Activated CD4-positive, CD25-positive, alpha-beta regulatory T cell treated with anti-CD3 and anti-CD28 coated beads, Interleukin-2, amount 50 U/mL, for 24 hours (primary cell): Measurements from ENCODE around the gene GFRA1.

Experiments
- ATAC-seq, 2 donors: fragments of 150-1000 bp; cut with Tn5 transposase; one replicate each; pipeline ENCODE4 v1.10.0; 2021; ENCODE audit warnings: mild to moderate bottlenecking in 1 of 2, moderate library complexity in 1 of 2

GFRA1 gene

DNA sequence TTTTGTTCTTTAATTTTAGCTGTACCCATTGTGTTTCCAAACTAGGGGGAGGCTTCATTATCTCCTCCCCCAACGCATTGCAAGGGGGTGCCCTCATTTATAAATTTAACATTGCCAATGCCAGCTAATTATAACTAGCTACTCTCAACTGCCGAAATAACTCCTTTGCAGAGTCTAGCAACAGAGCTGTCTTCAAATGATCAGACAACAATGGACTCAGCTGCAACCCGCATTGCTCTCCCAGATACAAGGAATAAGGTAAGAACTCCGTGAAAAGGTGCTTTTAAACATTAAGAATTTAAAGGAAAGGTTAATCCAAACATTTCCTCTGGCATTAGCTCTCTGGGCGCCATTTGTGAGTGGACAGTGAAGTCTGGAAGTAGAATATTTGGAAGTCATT lies 116.2 kb downstream of the GFRA1 start:
- ATAC-seq: no peak

DNA sequence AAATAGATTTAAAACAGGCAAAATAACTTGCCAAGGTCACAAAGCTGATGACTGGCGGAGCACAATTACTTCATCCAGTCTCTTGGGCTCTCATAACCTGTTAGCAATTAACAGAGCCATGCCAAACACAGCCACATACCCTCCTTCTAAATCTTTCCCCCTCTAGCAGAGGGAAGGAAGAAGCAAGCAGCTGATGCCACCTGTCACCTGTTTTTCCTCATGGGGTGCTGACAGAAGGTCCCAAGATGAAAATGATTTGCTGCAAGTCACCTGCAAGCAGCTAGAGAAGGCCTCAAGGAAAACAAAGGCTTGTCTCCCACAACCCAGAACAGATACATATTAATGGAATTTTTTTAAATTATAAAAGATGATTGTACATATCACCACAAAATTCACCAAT lies 117.8 kb downstream of the GFRA1 start:
- ATAC-seq: no peak

DNA sequence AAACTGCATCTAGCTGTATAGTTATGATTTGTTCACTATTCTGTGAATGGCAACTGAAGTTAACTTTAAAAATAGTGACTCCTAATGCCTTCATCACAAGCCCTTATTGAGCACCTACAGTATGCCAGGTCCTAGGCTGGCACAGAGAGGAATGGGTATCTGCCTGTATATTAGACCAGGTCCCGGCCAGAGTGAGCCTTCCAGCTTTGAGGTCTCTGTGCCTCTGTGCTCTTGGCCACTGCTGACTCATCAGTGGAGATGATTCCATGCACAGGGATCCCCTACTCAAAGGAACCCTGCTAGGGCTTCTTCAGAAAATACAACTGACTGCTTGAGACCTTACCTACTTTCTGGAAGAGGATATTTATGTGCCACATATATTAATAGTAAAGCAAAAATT lies 118.4 kb downstream of the GFRA1 start:
- no peak for ATAC-seq

DNA sequence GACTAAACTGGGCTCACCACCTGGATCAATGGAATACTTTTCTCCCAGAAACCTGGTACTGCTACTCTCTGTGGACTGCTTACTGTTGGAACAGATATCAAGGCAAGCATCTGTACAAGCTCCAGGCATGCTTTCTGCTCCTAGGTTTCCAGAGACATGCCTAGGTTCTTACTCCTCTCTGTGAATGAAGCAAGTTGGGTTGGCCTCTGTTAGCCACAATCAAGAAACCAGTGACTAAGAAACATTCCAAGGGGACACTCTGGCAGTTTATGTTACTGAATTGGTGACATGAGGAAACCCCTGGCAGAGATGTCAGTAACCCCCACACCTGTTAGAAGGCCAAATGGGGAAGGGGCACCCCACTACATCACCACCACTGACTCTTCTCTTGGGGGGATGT lies 121.9 kb downstream of the GFRA1 start:
- no peak for ATAC-seq

DNA sequence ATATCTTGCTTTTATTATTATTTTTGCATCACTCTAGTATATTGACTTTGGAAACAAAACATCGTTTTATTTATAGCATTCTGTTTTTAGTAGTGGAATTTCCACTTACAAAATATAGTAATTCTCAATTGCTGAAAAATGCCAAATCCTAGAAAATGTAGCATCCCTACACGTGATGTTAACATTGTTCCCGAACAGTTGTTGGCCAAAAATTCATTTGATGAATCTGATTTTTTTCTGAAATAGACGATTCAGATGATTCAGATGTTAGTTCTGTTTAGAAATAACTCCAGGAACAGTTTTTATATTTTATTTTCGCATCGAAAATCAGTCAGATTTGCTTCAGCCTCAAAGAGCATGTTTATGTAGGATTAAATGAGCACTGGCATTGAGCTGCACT lies 122.4 kb downstream of the GFRA1 start:
- ATAC-seq: no peak

DNA sequence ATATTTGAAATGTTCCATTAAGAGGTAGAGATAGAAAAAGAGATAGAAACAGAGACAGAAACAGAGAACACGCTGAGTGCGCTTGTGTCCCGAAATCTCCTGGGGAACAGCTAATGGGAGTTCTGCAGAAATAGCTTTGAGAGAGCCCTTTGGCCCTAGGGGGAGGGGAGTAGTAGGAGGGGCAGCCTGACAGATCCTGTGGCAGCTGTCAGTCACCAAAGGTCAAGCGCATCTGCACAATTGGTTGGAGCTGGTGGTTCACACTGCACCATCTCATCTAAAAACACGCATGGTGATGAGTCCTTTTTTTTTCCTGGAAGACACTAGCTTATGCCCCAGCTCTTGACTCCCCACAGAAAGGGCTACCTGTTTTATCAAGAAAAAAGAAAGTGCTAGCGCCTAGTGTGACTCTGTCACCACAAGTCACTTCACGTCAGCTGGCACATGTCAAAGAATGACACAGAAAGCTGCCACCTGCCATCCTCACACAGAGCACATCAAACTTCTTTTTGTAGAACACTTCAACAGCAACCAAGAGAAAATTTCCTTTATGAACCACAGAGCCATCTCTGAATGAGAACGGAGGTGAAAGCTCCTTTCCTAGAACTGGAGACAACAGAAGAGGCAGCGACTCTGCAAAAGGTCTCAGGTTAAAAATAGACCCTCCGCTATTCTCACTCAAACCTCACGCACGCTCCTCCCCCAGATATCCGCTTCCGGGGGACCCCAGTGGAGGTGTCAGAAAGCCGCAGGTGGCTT lies 125.7 kb downstream of the GFRA1 start:
- peak in 1 of 2 donors; percentile 37 for ATAC-seq

DNA sequence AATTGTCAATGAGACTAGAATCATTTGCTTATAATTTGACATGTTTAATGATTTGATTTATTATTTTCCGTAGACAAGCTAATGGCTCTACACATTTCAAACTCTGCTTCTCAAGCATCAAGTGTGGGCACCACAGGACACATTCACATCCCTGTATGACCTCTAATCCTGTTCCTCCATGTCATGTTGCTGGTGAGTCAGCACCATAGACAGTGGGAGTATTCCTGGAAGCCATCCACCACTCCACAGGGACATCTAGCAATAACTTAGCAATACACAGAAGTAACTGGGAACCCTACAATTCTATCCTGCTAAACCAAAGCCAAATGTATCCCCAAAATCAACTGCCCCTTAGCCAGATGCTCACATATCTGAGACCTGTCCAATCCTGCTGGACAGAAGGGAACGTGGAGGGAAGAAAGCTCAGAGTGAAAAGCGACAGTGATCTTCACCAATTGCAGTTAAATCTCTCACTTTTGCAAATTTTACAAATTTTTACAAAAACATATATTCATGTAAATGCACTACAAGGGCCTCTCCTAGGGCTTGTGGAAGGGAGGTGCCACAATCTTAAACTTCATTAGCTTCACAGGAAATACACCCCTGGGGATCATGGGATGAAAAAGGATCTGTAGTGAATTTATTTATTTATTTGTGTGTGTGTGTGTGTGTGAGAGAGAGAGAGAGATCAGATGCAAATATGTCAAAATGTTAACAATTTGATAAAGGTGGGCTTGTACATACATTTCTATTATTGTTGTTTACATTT lies 126.5 kb downstream of the GFRA1 start:
- no peak for ATAC-seq

DNA sequence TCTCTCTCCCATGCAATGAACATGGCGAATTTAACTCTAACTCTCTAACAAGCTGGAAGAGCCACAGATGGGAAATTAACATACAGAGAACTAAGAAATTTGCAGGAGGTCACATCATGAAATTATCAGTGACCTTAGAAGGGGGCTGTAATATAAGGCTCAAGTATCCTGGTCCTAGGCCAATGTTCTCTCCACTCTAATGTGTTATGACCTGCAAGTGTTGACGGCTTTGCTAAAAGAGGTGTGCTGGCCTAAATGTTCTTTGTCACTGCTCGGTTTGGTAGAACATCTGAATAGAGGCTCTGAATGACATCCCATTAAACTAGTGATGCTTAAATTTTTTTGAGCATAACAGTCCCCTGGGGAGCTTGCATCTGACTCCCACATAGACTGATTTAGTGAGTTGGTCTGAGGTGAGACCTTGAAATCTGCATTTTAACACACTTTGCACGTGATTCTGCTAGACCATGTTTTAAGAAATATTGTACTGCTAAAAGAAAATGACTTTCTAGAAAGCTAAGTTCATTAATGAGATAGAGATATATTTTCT lies 129.3 kb downstream of the GFRA1 start:
- ATAC-seq: no peak

DNA sequence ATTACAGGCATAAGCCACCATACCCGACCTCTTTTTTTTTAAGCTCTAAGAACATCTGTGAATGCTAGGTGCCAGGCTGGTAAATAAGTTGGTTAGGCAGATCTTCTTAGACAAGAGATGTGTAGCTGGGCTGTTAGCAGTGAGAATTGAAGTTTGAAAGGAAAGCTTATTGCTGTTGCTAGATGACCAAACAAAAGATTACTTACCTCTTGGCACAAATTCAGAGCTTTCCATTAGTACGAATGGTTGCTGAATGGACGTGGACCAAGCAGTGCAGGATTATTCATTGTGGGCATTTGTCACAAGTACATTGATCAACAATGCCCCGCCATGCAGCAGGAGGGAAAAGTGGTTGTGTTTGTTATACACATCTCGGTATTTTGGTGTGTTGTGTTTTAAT lies 131.2 kb downstream of the GFRA1 start:
- no peak for ATAC-seq

DNA sequence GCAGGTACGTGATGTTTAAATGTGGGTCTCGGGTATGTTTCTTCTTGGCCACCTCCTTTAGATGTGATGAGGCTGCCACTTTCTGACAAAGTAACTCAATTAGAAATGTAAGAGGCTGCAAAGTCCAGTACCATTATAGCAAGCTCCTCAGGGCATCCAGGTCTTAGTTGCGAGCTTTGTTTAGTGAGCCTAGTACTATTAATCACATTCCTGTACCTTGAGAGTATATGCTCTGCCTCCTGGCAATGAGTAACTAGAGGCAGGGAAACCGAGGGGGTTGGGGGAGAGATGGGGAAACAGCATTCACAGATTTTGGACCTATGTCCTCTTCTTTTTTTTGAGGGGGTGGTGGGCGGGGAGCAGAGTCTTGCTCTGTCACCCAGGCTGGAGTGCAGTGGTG lies 131.8 kb downstream of the GFRA1 start:
- no peak for ATAC-seq

DNA sequence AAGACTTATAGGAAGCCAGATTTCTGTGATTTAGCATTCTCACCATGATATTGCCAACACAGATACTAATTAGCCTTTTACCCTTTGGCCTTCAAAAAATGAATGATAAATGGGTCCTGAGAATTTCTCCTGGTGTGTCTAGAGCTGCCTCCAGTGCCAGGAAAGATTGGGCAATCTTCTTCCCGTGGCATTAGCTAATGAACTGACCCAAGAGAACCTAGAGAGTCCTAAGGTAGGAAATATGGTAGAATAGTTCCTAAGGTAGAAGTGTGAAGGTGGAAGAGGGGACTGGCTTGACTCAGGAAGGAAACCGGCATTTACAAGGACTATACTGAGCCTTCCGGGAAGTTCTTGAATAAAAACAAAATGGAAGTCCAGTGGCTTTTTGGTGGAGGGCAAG lies 133.1 kb downstream of the GFRA1 start:
- no peak for ATAC-seq

DNA sequence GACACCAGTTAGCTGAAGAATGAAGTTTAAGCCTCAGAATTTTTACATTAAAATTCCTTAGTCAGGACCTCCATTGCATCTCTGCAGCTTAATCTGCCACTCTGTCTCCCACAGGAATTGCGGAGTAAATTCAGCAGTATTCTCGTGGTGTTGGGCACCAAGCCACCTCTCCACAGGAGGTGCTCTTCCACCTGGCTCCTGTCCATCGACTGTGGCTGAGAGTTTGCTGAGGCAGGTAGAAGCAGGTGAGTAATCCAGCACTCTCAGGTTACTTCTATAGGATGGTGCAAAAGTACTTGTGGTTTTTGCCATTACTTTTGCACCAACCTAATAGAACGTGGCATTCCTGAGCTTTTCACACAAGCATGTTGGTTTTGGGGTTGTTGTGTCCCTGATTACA lies 134.1 kb downstream of the GFRA1 start:
- no peak for ATAC-seq

DNA sequence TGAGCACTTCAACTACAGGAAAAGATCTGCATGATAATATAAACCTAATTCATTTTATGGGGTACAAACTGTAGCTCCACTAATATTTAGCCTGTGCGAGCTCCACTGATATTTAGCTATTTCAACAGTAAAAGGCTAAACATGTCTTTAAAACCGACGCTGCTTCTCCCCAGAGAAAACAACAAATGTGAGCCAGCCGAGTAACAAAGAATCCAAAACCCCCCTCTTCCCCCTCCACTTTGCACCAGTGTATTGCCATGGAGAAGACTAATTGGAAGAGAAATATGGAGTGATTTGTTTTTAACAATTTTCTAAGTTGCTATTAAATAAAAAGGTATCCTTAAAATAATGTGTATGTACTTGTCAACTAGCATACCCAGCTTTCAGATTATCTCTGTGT lies 136.7 kb downstream of the GFRA1 start:
- no peak for ATAC-seq

DNA sequence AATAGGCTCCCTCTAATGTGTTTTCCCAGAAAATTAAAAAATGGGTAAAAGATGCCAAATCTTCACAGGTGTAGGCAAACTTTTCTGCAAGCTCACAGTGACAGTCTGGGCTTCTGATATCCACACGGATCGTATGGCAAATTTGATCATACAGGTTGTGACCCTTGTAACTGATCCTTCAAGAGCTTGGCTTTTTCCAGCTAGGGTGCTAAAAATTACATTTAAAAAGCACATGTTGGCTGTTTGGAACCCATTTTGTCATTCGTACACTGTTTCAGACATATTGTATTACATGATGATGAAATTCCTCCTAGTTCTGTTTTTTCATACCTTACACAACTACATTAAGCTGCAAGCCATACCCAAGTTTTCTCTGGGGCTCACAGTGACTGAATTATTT lies 138.7 kb downstream of the GFRA1 start:
- no peak for ATAC-seq

DNA sequence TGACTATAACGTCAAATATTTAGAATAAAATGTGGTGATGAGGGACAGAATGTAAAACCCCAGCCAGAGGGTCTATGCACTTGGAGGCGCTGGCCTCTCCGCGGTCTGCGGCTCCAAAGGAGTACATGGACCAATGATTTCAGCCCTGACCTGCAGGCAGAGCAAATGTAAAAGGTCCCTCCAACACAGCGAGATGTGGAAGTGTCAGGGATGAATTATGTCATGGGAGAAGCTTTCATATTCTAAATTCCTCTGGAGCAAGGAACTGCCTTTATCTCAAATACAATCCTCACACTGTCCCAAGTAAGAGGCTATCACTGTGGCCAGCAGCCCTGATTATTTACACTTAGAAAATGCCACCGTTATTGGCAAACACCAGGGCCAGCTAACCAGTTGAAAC lies 139.4 kb downstream of the GFRA1 start:
- no peak for ATAC-seq

DNA sequence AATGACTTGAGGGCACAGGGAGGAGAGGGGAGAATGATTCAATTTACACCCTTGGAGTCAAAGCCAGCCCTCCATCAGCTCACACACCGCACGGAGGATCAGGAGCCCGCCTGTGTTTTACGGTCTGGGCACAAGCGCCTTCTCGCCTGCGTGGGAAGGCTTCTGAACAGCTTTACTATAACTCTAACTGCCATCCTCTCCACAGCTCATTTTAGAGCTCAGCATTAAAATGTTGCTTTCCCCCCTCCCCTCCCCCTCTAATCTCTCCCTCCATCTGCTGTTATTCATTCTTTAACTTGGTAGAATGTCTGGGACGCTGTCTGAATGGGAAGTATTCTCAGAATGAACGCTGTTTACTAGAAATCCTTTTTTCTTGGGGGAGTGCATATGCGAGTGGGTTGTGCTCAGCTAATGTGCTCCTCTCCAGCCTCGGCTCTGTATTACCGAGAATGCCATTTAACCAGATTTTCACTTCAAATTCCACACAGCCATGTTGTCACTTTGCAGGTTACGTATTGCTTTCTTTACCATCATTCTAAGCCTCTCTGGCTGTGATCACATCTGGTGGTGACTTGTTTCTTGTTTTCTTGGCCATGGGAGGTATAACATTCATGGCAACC lies 140.1 kb downstream of the GFRA1 start:
- ATAC-seq: no peak

DNA sequence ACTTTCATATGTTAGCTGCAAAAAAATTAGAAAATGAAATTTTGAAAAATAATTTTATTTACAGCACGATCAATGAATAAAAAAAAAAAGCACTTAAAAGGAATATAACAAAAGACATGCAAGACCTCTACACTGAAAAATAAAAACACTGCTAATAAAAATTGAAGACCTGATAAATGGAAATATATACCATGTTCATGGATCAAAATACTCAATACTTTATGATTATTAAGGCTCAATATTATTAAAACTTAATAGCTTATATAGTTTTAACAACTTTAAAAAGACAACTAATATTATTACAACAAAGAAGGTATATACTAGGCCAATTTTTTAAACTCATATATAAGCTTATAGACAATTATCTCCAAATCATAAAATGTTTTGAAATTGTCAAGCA lies 143.0 kb downstream of the GFRA1 start:
- ATAC-seq: no peak

DNA sequence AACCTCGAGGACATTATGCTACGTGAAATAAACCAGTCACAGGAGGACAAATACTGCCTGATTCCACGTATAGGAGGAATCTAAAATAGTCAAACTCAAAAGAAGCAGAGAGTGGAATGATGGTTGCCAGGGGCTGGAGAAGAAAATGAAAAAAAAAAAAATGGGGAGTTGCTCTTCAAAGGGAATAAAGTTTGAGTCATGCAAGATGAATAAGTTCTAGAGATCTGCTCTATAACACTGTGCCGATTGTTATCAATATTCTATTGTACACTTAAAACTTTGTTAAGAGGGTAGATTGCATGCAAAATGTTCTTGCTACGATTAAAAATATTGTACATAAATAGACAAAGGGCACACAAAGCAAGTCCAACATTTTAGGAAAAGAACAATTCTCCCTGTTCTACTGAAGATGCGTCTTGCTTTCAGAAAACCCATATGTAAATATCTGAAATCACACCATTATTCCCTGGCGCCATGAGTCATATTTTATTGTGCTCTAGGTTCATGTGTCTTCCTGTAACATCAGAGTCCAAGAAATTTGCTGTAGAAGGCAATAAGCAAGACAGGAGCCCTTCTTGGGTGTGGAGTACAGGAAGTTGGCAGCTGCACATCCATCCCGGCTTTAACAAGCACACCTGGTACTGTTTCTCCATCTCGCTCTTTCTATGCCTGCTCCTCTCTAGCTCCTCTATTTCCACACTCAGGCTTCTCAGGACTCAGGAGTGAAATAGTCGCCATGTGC lies 145.9 kb downstream of the GFRA1 start:
- no peak for ATAC-seq

DNA sequence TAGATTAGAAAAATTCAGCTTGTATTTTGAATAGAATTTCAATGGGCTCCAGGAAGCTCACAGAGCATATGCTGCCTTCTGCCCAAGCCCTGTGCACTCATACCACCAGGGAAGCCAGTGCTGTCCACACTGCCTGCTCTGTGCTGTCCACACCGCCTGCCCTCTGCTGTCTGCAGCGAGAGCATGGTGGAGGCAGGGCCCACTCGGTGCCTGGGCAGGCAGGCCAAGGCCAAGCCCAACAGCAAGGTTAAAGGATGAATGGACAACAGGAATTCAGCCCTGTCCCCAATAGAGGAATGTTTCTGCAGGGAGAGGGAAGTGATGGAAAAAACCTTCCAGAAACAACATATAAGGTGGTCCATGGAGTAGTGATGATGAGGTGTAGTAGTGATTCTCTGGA lies 146.8 kb downstream of the GFRA1 start:
- no peak for ATAC-seq

DNA sequence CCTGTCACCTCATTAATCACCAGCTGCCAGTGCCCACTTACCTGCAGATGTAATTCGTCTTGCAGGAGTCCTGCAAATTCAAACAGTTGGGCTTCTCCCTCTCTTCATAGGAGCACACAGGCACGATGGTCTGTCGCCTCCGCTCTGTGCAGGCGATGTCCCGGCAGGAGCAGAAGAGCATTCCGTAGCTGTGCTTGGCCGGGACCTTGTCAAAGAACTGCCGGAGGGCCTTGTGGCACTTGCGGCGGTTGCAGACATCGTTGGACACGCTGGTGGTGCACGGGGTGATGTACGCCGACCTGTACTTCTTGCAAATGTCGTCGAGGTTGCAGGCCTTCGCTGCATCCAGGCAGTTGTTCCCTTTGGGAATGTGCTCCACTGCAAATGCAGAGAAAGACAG lies 147.8 kb downstream of the GFRA1 start:
- ATAC-seq: no peak

DNA sequence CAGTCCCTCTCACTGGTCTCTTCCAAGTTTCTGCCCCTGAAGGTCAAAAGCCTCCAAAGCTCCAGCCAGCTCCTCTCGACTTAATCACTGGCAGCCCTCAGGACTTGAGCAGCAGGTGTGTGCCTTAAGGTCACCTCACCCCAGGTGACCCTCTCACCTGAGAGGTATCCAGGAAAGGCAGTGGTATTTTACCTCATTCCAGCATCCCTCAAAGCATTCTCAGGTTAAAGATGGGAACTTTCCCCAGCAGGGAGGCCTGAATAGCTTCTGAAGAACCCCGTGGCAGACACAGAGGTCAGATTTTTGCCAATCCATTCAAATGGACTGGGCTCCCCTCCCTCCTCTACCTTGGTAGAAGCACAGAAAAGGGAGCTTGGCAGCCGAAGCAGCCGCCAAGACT lies 148.2 kb downstream of the GFRA1 start:
- ATAC-seq: no peak

DNA sequence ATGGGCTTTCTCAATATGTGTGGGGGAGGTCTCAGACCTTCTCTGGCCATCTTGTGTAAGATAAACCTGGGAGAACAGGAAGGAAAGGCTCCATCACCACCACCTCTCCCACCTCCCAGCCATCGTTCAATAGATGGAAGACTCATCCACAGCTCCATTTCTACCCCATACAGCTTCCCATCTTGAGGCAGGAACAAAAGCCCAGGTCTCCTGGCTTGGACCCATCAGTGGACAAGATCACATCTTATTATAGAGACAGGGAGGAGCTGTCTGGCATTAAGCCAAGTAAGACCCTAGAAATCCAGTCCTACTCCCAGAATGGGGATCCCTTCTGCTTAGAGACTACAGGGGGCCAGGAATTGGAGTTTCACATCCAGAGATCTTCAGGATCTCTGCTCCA lies 150.3 kb downstream of the GFRA1 start:
- no peak for ATAC-seq
